Lower lobe of right lung (tissue), 2 donors: ENCODE measurements around the gene CCDC89. TPM values are rescaled to one million over a fixed set of nuclear protein-coding genes. Genes with fewer than 3 reads are reported as not detected.

Experiments
- ATAC-seq, 2 donors: fragments of 200-7000 bp; cut with Tn5 transposase; one replicate each; pipeline ENCODE4 v1.9.1; 2020 to 2022; ENCODE audit warnings: mild to moderate bottlenecking in 2 of 2, moderate library complexity in 2 of 2
- DNase-seq: peaks from one replicate; pipeline ENCODE4 v3.0.0-alpha.2; 2020
- H3K27ac ChIP-seq: fragments of 200-600 bp; one replicate; pipeline ENCODE4 v1.8.0; 2022
- H3K27me3 ChIP-seq: fragments of 200-600 bp; one replicate; pipeline ENCODE4 v1.8.0; 2022; ENCODE audit warnings: low read depth
- H3K36me3 ChIP-seq: fragments of 200-600 bp; one replicate; pipeline ENCODE4 v1.8.0; 2022; ENCODE audit warnings: mild to moderate bottlenecking
- H3K4me1 ChIP-seq: fragments of 200-600 bp; one replicate; pipeline ENCODE4 v1.8.0; 2022
- H3K4me3 ChIP-seq: fragments of 200-600 bp; one replicate; pipeline ENCODE4 v1.8.0; 2022; ENCODE audit warnings: mild to moderate bottlenecking
- H3K9me3 ChIP-seq: fragments of 200-600 bp; one replicate; pipeline ENCODE4 v1.8.0; 2022
- CTCF ChIP-seq: fragments of 200-600 bp; IDR thresholded peaks from one replicate; pipeline ENCODE4 v1.8.0; 2022; ENCODE audit warnings: antibody characterized with exemption, mild to moderate bottlenecking
- intact Hi-C: fragments of 100-400 bp; cut with DNase I; formaldehyde crosslinking; loops from one replicate; pipeline ENCODE4 v1.11.0; 2022
- total RNA-seq: library from RNA; stranded (reverse); fragmentation: NEBNext Ultra II Directional; extraction: Animal tissue kit (Norgen Biotek cat#: 25700); gene quantifications from one replicate; pipeline ENCODE4 v1.2.1, GENCODE V29; 2021
- donor health status: DM: no; HTN: yes; CAD: no; lungs with severe emphysema.

The CCDC89 gene
- total RNA-seq, 1 donor from 2014 or later = 1.6 TPM

- Histone ChIP-seq H3K4me1 (no peaks in the 10 kb centered on the region), H3K9me3 (no peaks in the 10 kb centered on the region), H3K4me3 (no peak overlapping the region), H3K36me3 (no peaks in the 10 kb centered on the region), H3K27ac (no peak overlapping the region), H3K27me3 (no peaks in the 10 kb centered on the region)
- DNase-seq (no peak), ATAC-seq (no peak)
- no peak for TF ChIP-seq CTCF
- intact Hi-C loops = no loop called here
Measured at GRCh38 chr11:85712953-85713352, 27.0 kb upstream of the CCDC89 start.

DNA sequence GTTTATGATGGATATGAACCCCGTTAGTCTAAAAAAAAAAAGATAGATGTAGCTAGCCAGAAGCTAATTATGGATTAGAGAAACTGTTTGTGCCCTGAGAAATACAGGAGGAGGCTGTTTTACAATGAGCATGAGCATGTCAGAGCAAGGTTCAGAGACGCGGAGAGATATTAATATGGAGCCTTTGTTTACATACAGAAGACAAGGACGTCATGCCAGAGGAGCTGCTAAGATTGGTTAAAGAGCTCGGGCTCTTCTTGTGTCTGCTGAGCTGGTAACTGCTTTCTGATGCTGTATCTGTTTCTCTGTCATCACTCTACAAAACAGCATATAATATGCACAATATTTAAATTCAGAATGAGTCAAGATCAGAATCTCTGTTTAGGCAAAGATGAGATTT lies 24.9 kb upstream of the CCDC89 start:
- TF ChIP-seq CTCF = no peak
- H3K4me3 ChIP-seq = no peak overlapping the region
- DNase-seq (no peak), ATAC-seq (no peak)
- intact Hi-C loops = no loop called here
- no peaks in the 10 kb centered on the region for H3K9me3 ChIP-seq
- H3K36me3 ChIP-seq = no peaks in the 10 kb centered on the region
- no peak overlapping the region for H3K27ac ChIP-seq
- H3K27me3 ChIP-seq = no peaks in the 10 kb centered on the region
- no peaks in the 10 kb centered on the region for H3K4me1 ChIP-seq

GRCh38 chr11:85709941-85710702 lies 24.1 kb upstream of the CCDC89 start:
- DNase-seq (no peak), ATAC-seq (no peak)
- no peaks in the 10 kb centered on the region for H3K36me3 ChIP-seq
- H3K4me3 ChIP-seq = no peak overlapping the region
- H3K9me3 ChIP-seq = no peaks in the 10 kb centered on the region
- no peak for TF ChIP-seq CTCF
- H3K27ac ChIP-seq = no peak overlapping the region
- no peaks in the 10 kb centered on the region for H3K27me3 ChIP-seq
- no peaks in the 10 kb centered on the region for H3K4me1 ChIP-seq
- intact Hi-C loops = no loop called here

DNA sequence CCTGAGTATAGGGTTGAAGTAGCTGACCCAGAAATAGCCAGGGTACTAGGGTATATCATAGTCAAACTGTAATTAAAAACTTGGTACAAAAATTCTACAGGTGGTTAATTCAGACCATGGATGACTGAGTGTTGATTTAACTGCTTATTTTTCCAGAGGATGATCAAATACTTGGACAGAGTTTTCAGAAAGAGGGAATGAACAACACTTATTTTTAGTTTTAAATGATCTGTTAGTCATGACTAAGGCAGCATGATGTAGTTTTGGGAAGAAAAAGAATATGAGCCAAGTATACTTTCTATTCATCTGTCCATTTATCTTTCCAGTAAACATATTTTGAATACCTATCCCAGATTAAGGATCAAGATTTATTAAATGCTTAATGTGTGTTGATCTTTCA lies 19.8 kb upstream of the CCDC89 start:
- Histone ChIP-seq H3K27me3 (no peaks in the 10 kb centered on the region), H3K27ac (no peak overlapping the region), H3K9me3 (no peaks in the 10 kb centered on the region), H3K4me1 (no peaks in the 10 kb centered on the region), H3K4me3 (no peak overlapping the region), H3K36me3 (no peaks in the 10 kb centered on the region)
- ATAC-seq (no peak), DNase-seq (no peak)
- intact Hi-C loops = no loop called here
- no peak for TF ChIP-seq CTCF

GRCh38 chr11:85704967-85705366 lies 19.0 kb upstream of the CCDC89 start:
- no peak for TF ChIP-seq CTCF
- intact Hi-C loops = no loop called here
- ATAC-seq = no peak

More at GRCh38 chr11:85704967-85705366, 19.0 kb upstream of the CCDC89 start:
- DNase-seq = no peak
- Histone ChIP-seq H3K4me3 (no peak overlapping the region), H3K4me1 (no peaks in the 10 kb centered on the region), H3K36me3 (no peaks in the 10 kb centered on the region), H3K9me3 (no peaks in the 10 kb centered on the region), H3K27me3 (no peaks in the 10 kb centered on the region), H3K27ac (no peak overlapping the region)
